Activated CD4-positive, alpha-beta T cell treated with anti-CD3 and anti-CD28 coated beads, Interleukin-2, amount 50 U/mL, for 48 hours (primary cell): ENCODE measurements around the gene POLR2E.

Experiments used
- DNase-seq, 2 experiments: peaks; one replicate each; pipeline ENCODE4 v3.0.0-alpha.2; 2020

The POLR2E gene

GRCh38 chr19:1076046-1076386, 19.2 kb downstream of the POLR2E start:
- DNase-seq = no peak

GRCh38 chr19:1074544-1075283, 20.5 kb downstream of the POLR2E start:
- peak; percentile 84 to 85 for DNase-seq

- no peak for DNase-seq
Measured at GRCh38 chr19:1073956-1074517, 21.1 kb downstream of the POLR2E start.

GRCh38 chr19:1073063-1073955, 21.9 kb downstream of the POLR2E start:
- no peak for DNase-seq

GRCh38 chr19:1072371-1073015, 22.7 kb downstream of the POLR2E start:
- no peak for DNase-seq

GRCh38 chr19:1070931-1071791, 24.0 kb downstream of the POLR2E start:
- DNase-seq = no peak

- DNase-seq = no peak
Measured at GRCh38 chr19:1070576-1070930, 24.6 kb downstream of the POLR2E start.

- peak; percentile 64 to 73 for DNase-seq
Measured at GRCh38 chr19:1069009-1069779, 26.0 kb downstream of the POLR2E start.

- DNase-seq = peak; percentile 66 to 73
Measured at GRCh38 chr19:1068009-1069001, 26.9 kb downstream of the POLR2E start.

GRCh38 chr19:1067341-1067957, 27.7 kb downstream of the POLR2E start:
- DNase-seq = no peak

- DNase-seq = peak; percentile 82 to 84
Measured at GRCh38 chr19:1066748-1067340, 28.3 kb downstream of the POLR2E start, which contains the start of gene ARHGAP45. ARHGAP45 (plus strand) TSS chr19:1067167; CDS start chr19:1067406, 239 bp downstream.

GRCh38 chr19:1066251-1066747, 28.9 kb downstream of the POLR2E start:
- no peak for DNase-seq

- no peak for DNase-seq
Measured at GRCh38 chr19:1065606-1066109, 29.5 kb downstream of the POLR2E start.

GRCh38 chr19:1064661-1065605, 30.2 kb downstream of the POLR2E start:
- peak; percentile 73 to 77 for DNase-seq

GRCh38 chr19:1063909-1064660, 31.1 kb downstream of the POLR2E start:
- DNase-seq = no peak

- DNase-seq = peak; percentile 66 to 74
Measured at GRCh38 chr19:1063030-1063908, 31.9 kb downstream of the POLR2E start.
